K562 (cell line): ENCODE measurements around the gene ERAL1. TPM values are rescaled to one million over a fixed set of nuclear protein-coding genes. Genes with fewer than 3 reads are reported as not detected.

ENCODE experiments used
- ATAC-seq: fragments of 200-7000 bp; cut with Tn5 transposase; 3 replicates; pipeline ENCODE4 v1.9.1; 2020; ENCODE audit warnings: moderate library complexity
- BruUV-seq: library from RNA; stranded (reverse); fragments of 400-500 nt; replicated peaks from 2 replicates; lab custom pipeline; 2021; lab: Mats Ljungman, UMichigan
- CTCF ChIA-PET: fragments of 300-600 bp; formaldehyde crosslinking; extraction: SDS; loops from one replicate; lab custom pipeline; 2021; ENCODE audit warnings: low intra/inter-chr PET ratio; lab: Yijun Ruan, JAX
- POLR2A ChIA-PET: fragments of 300-600, 350-650 bp; sonication (Branson Sonifier 250); formaldehyde crosslinking; extraction: SDS; loops from one replicate; lab custom pipeline; 2021; ENCODE audit warnings: antibody characterized with exemption, inconsistent platforms; lab: Yijun Ruan, JAX
- DNase-seq, 4 experiments: peaks; one replicate each; pipeline versions ENCODE4 v3.0.0 to v3.0.0-alpha.2; 2011 to 2018; ENCODE audit warnings: low spot score in 3 of 4, mixed read lengths in 3 of 4; ENCODE audit errors: extremely low read depth in 1 of 4
- FAIRE-seq: peaks from 2 replicates; lab custom pipeline; 2011; peaks lifted over from hg19 to GRCh38; lab: Jason Lieb, UNC
- H2AFZ ChIP-seq: 2 replicates; pipeline ENCODE4 v1.6.0; 2011; ENCODE audit warnings: low read depth, low read length, control low read depth, inconsistent platforms
- H3K27ac ChIP-seq: fragments of 200-600 bp; 3 replicates; pipeline ENCODE4 v1.8.0; 2011; ENCODE audit warnings: low read depth, mild to moderate bottlenecking, control low read depth, inconsistent platforms, low read length, moderate library complexity, mixed read lengths; ENCODE audit errors: extremely low read depth
- H3K27me3 ChIP-seq, 2 experiments: fragments of 300-600 bp in 1 of 2; 2 replicates in 1 of 2; 3 replicates in 1 of 2; pipeline versions ENCODE4 v1.6.0 to v1.8.0; 2011; ENCODE audit warnings: inconsistent platforms in 2 of 2, low read length in 2 of 2, mild to moderate bottlenecking in 1 of 2, mixed read lengths in 1 of 2, moderate library complexity in 1 of 2; ENCODE audit not compliant: control insufficient read depth in 2 of 2, insufficient read depth in 2 of 2
- H3K36me3 ChIP-seq: fragments of 300-600 bp; 3 replicates; pipeline ENCODE4 v1.8.0; 2011; ENCODE audit warnings: mild to moderate bottlenecking, low read length, inconsistent platforms; ENCODE audit not compliant: control insufficient read depth, insufficient read depth
- H3K4me1 ChIP-seq, 2 experiments: fragments of 200-600 bp in 1 of 2; replicated peaks in 1 of 2; 2 replicates in 1 of 2; 3 replicates in 1 of 2; pipeline versions ENCODE4 v1.5.1 to v1.8.0; 2011; ENCODE audit warnings: inconsistent platforms in 2 of 2, low read length in 2 of 2, mild to moderate bottlenecking in 1 of 2, mixed read lengths in 1 of 2, moderate library complexity in 1 of 2; ENCODE audit not compliant: control insufficient read depth in 2 of 2, insufficient read depth in 2 of 2
- H3K4me2 ChIP-seq: 2 replicates; pipeline ENCODE4 v1.6.1; 2011; ENCODE audit warnings: low read length, control low read depth, inconsistent platforms, mixed read lengths; ENCODE audit not compliant: insufficient read depth
- H3K4me3 ChIP-seq: fragments of 200-600 bp; sonication (generic), shearing (Covaris generic); 2 replicates; pipeline ENCODE4 v1.5.1; 2016; ENCODE audit warnings: control low read depth, inconsistent platforms
- H3K79me2 ChIP-seq: fragments of 200-600 bp; 3 replicates; pipeline ENCODE4 v1.8.0; 2011; ENCODE audit warnings: low read length, inconsistent platforms; ENCODE audit not compliant: control insufficient read depth, insufficient read depth
- H3K9ac ChIP-seq, 2 experiments: 2 replicates each; pipeline versions ENCODE4 v1.6.0 to v1.6.1; 2011; ENCODE audit warnings: low read depth in 2 of 2, low read length in 2 of 2, control low read depth in 1 of 2, inconsistent platforms in 1 of 2, mild to moderate bottlenecking in 1 of 2, mixed read lengths in 1 of 2; ENCODE audit not compliant: insufficient read depth in 1 of 2
- H3K9me1 ChIP-seq: one replicate; pipeline ENCODE4 v1.6.0; 2011; ENCODE audit warnings: inconsistent platforms, mild to moderate bottlenecking, low read length, moderate library complexity; ENCODE audit not compliant: control insufficient read depth, insufficient read depth
- H3K9me3 ChIP-seq: replicated peaks from 2 replicates; pipeline ENCODE4 v1.5.1; 2011; ENCODE audit warnings: low read depth, low read length, inconsistent platforms; ENCODE audit not compliant: control insufficient read depth, insufficient read depth
- H4K20me1 ChIP-seq: replicated peaks from 2 replicates; pipeline ENCODE4 v1.6.1; 2011; ENCODE audit warnings: low read length, inconsistent platforms, mixed read lengths; ENCODE audit not compliant: control insufficient read depth, insufficient read depth
- CHCHD3 ChIP-seq: fragments of 250-450 bp; sonication (Bioruptor Pico); IDR thresholded peaks from 2 replicates; pipeline ENCODE4 v2.1.2; 2022; ENCODE audit warnings: mild to moderate bottlenecking
- CREB1 ChIP-seq, 2 experiments: sonication (generic) in 1 of 2; formaldehyde crosslinking in 1 of 2; IDR thresholded peaks; 2 replicates each; pipeline versions ENCODE4 v1.6.1 to v1.8.0; 2012 to 2022; ENCODE audit warnings: inconsistent platforms in 1 of 2, mild to moderate bottlenecking in 1 of 2, missing genetic modification reagents in 1 of 2, moderate library complexity in 1 of 2
- CTCFL ChIP-seq: IDR thresholded peaks from 2 replicates; pipeline ENCODE4 v1.6.1; 2011; ENCODE audit warnings: borderline replicate concordance, low read depth, mild to moderate bottlenecking, moderate library complexity, low read length; ENCODE audit not compliant: insufficient read depth, poor library complexity, severe bottlenecking
- EGR1 ChIP-seq: fragments of 450-650 bp; conservative IDR thresholded peaks from 2 replicates; pipeline ENCODE4 v1.6.1; 2017; ENCODE audit warnings: mild to moderate bottlenecking
- MEIS2 ChIP-seq: fragments of 450-650 bp; IDR thresholded peaks from 2 replicates; pipeline ENCODE4 v1.6.1; 2014; ENCODE audit warnings: mild to moderate bottlenecking; ENCODE audit not compliant: partially characterized antibody
- MGA ChIP-seq: fragments of 450-650 bp; IDR thresholded peaks from 2 replicates; pipeline ENCODE4 v1.6.1; 2016; ENCODE audit warnings: mild to moderate bottlenecking, moderate library complexity
- WGBS: fragments of 100-300 bp; shearing (Covaris generic); methylation state at CpG from one replicate; pipeline ENCODE4 v1.1.6; 2016; ENCODE audit warnings: low coverage, mixed read lengths; ENCODE audit not compliant: insufficient coverage; ENCODE audit errors: missing lambda C conversion rate; 5-methylcytosine and 5-hydroxymethylcytosine counted together
- in situ Hi-C: fragments of 300-500 bp; cut with MboI; formaldehyde crosslinking; loops from 4 replicates; pipeline ENCODE4 v1.15.0; 2018; ENCODE audit warnings: inconsistent platforms, mixed read lengths
- intact Hi-C: fragments of 100-400 bp; cut with micrococcal nuclease; formaldehyde crosslinking; loops from 2 replicates; pipeline ENCODE4 v1.14.2; 2022
- polyA plus RNA-seq, 8 experiments: library from polyadenylated mRNA; depleted of rRNA in 4 of 8; stranded (reverse) in 5 of 8; unstranded in 3 of 8; fragments of >200 nt; fragmentation: Nextera tagmentation in 2 of 8; fragmentation: Illumina TruSeq in 1 of 8; extraction: Ambion mirVana in 2 of 8; extraction: Trizol in 1 of 8; gene quantifications; 2 replicates each; pipeline versions ENCODE4 v1.2.1 to v1.2.3, GENCODE V29; 2011 to 2014; ENCODE audit warnings: inconsistent platforms in 1 of 8, missing spikeins in 1 of 8
- total RNA-seq, 7 experiments: library from RNA; depleted of rRNA in 6 of 7; stranded (reverse); fragments of >200 nt in 6 of 7; fragmentation: Illumina TruSeq in 2 of 7; extraction: Trizol in 2 of 7; gene quantifications; 2 replicates each; pipeline versions ENCODE4 v1.2.1 to v1.2.3, GENCODE V29; 2011 to 2021; ENCODE audit warnings: low replicate concordance in 1 of 7

The ERAL1 gene
- total and polyA plus RNA-seq, 9 of the 15 experiments (the other 6 are each of a cell fraction or from before 2014, with no cell fraction given): 37.5 to 351 (median 106) TPM

GRCh38 chr17:28812748-28813377 lies 42.0 kb upstream of the ERAL1 start:
- no TSS peak for BruUV-seq
- H3K9ac ChIP-seq: peak overlapping the region; percentile 67 to 90
- H3K27ac ChIP-seq: peak overlapping the region; percentile 91
- ChIA-PET POLR2A (interaction anchor here (0.6 to 1.6 kb wide), 3 partner anchors 13 to 85 kb away, joined by 3 to 6 read pairs (median 5); partner anchors contain the start of gene NEK8), CTCF (no interaction called here)
- in situ Hi-C loops: no loop called here
- intact Hi-C loops: loop anchor here (5.0 kb wide), 1 partner anchor 86 kb away; the partner anchor contains the start of genes NEK8 and TLCD1
- H3K4me1 ChIP-seq: peaks cover 35 to 45% of the 10 kb centered on the region in 2 experiments
- H4K20me1 ChIP-seq: peaks cover 6% of the 10 kb centered on the region
- peak overlapping the region; percentile 98 for H3K4me2 ChIP-seq
- FAIRE-seq: no peak
- H3K79me2 ChIP-seq: peaks cover 96% of the 10 kb centered on the region
- no peaks in the 10 kb centered on the region for H3K9me3 ChIP-seq
- DNase-seq: peak in 1 of 4 experiments; percentile 65
- H3K36me3 ChIP-seq: peaks cover 10% of the 10 kb centered on the region
- peak; percentile 43 for ATAC-seq
- H3K9me1 ChIP-seq: no peaks in the 10 kb centered on the region
- 0% methylated on average over 8 of the region's 10 CpGs for whole genome bisulfite sequencing
- peak overlapping the region; percentile 94 for H2AFZ ChIP-seq
- peak overlapping the region; percentile 63 for H3K4me3 ChIP-seq
- no peaks in the 10 kb centered on the region for H3K27me3 ChIP-seq
- TF ChIP-seq CREB1 (IDR thresholded peaks at IDR 0.05) (no peak), CREB1 (CRISPR knock-in tag; IDR thresholded peaks at IDR 0.05) (peak; percentile 23; the same call in 1 of the 2 replicates), MGA (0 out of 2 replicates have a peak, but pooled peaks have one; percentile 12), CTCFL (no peak), MEIS2 (peak; percentile 82), CHCHD3 (no peak), EGR1 (peak; percentile 96)
